Measurements from ENCODE around the gene SAYSD1. TPM values are rescaled to one million over a fixed set of nuclear protein-coding genes. Genes with fewer than 3 reads are reported as not detected.
A peak's percentile ranks its signal among the peaks of the same experiment; 100 is the strongest.

SAYSD1 gene
- total and polyA plus RNA-seq, 9 of the 15 experiments (the other 6 are each of a cell fraction or from before 2014, with no cell fraction given) = 3.5 to 19.1 (median 12.4) TPM

DNA sequence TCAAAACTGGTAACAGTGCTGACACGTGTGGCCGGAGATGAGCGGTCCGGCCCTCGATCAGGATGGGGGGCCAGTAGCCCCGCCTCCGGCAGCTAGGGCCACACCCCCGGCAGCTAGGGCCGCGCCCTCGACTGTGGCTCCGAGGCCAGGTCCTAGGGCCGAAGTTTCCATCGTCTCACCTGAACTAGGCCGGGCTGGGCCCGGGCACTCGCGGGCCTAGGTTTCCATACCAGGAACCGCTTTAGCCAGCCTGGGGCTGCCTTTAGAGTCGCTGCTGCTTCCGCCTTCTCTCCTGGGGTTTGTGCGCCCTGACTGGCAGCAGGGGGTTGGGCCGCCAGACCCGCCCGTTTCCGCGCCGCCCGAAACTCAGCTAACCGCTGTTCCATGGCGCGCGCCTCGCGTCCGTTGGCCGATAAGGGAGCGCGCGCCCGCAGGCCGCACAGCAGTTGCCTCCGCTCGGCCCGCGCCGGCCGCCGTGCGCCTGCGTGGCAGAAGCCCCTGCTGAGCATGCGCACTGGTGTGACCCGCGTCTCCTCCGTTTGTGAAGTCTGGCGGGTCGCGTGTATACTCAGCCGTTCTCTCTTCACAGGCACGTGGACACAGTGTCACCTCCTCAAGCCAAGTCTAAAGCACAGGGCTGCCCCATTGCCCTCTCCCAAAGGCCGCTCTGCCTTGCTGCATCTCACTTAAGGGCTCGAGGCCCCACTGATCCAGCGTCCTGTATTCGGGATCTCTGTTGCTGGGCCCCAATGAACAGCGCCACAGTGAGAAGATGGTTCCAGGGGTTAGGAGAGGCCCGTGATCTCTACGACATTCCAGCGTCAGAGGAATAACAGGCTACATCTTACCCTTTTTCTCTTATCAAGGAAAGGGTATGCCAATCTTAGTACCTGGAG is at the start of gene SAYSD1 (continued):
- TF ChIP-seq, protein P1, sequence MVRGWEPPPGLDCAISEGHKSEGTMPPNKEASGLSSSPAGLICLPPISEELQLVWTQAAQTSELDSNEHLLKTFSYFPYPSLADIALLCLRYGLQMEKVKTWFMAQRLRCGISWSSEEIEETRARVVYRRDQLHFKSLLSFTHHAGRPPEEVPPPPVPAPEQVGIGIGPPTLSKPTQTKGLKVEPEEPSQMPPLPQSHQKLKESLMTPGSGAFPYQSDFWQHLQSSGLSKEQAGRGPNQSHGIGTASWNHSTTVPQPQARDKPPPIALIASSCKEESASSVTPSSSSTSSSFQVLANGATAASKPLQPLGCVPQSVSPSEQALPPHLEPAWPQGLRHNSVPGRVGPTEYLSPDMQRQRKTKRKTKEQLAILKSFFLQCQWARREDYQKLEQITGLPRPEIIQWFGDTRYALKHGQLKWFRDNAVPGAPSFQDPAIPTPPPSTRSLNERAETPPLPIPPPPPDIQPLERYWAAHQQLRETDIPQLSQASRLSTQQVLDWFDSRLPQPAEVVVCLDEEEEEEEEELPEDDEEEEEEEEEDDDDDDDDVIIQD (CRISPR knock-in tag; IDR thresholded peaks at IDR 0.05) = no peak
- TF ChIP-seq CHD4 (IDR thresholded peaks at IDR 0.05; ENCODE audit: insufficient read depth, insufficient replicate concordance, low read depth, low read length, poor library complexity, severe bottlenecking) (no peak), WHSC1 (IDR thresholded peaks at IDR 0.05; ENCODE audit: low read length) (no peak), GATAD2B (IDR thresholded peaks at IDR 0.05; ENCODE audit: borderline replicate concordance) (peak; percentile 57; the same call in 1 of the 2 replicates), HIVEP1 (CRISPR knock-in tag; IDR thresholded peaks at IDR 0.05) (no peak), SMAD3 (CRISPR knock-in tag; conservative IDR thresholded peaks at IDR 0.05) (0 out of 2 replicates have a peak, but pooled peaks have one; percentile 74), FOXA3 (CRISPR knock-in tag; conservative IDR thresholded peaks at IDR 0.05 in 1 of 2, IDR thresholded peaks at IDR 0.05 in 1 of 2) (peak; percentile 16 to 49; a peak in 3 of 4 replicates), ZNF384 (IDR thresholded peaks at IDR 0.05; ENCODE audit: low read depth, low read length) (no peak), DACH1 (IDR thresholded peaks at IDR 0.05; ENCODE audit: partially characterized antibody) (no peak), TAL1 (IDR thresholded peaks at IDR 0.05) (no peak), SMARCC2 (IDR thresholded peaks at IDR 0.05; ENCODE audit: low read depth) (no peak), NR4A1 (CRISPR knock-in tag; IDR thresholded peaks at IDR 0.05) (no peak), NR4A1 (tag; IDR thresholded peaks at IDR 0.05) (peak; percentile 52; the same call in 1 of the 2 replicates), DIDO1 (tag; IDR thresholded peaks at IDR 0.05; ENCODE audit: low read depth) (peak; percentile 47; the same call in 1 of the 2 replicates), ZNF124 (CRISPR knock-in tag; IDR thresholded peaks at IDR 0.05) (no peak), ARID2 (IDR thresholded peaks at IDR 0.05) (no peak), ZNF436 (CRISPR knock-in tag; IDR thresholded peaks at IDR 0.05) (no peak)
- TF ChIP-seq, protein P2, sequence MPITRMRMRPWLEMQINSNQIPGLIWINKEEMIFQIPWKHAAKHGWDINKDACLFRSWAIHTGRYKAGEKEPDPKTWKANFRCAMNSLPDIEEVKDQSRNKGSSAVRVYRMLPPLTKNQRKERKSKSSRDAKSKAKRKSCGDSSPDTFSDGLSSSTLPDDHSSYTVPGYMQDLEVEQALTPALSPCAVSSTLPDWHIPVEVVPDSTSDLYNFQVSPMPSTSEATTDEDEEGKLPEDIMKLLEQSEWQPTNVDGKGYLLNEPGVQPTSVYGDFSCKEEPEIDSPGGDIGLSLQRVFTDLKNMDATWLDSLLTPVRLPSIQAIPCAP (CRISPR knock-in tag; IDR thresholded peaks at IDR 0.05; ENCODE audit: borderline replicate concordance) = 0 out of 2 replicates have a peak, but pooled peaks have one; percentile 60
- TF ChIP-seq, protein P3, sequence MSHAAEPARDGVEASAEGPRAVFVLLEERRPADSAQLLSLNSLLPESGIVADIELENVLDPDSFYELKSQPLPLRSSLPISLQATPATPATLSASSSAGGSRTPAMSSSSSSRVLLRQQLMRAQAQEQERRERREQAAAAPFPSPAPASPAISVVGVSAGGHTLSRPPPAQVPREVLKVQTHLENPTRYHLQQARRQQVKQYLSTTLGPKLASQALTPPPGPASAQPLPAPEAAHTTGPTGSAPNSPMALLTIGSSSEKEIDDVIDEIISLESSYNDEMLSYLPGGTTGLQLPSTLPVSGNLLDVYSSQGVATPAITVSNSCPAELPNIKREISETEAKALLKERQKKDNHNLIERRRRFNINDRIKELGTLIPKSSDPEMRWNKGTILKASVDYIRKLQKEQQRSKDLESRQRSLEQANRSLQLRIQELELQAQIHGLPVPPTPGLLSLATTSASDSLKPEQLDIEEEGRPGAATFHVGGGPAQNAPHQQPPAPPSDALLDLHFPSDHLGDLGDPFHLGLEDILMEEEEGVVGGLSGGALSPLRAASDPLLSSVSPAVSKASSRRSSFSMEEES (CRISPR knock-in tag; IDR thresholded peaks at IDR 0.05) = no peak
- TF ChIP-seq, protein P4, sequence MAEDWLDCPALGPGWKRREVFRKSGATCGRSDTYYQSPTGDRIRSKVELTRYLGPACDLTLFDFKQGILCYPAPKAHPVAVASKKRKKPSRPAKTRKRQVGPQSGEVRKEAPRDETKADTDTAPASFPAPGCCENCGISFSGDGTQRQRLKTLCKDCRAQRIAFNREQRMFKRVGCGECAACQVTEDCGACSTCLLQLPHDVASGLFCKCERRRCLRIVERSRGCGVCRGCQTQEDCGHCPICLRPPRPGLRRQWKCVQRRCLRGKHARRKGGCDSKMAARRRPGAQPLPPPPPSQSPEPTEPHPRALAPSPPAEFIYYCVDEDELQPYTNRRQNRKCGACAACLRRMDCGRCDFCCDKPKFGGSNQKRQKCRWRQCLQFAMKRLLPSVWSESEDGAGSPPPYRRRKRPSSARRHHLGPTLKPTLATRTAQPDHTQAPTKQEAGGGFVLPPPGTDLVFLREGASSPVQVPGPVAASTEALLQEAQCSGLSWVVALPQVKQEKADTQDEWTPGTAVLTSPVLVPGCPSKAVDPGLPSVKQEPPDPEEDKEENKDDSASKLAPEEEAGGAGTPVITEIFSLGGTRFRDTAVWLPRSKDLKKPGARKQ (CRISPR knock-in tag; IDR thresholded peaks at IDR 0.05) = peak; percentile 63; the same call in 1 of the 2 replicates
- TF ChIP-seq, protein P5, sequence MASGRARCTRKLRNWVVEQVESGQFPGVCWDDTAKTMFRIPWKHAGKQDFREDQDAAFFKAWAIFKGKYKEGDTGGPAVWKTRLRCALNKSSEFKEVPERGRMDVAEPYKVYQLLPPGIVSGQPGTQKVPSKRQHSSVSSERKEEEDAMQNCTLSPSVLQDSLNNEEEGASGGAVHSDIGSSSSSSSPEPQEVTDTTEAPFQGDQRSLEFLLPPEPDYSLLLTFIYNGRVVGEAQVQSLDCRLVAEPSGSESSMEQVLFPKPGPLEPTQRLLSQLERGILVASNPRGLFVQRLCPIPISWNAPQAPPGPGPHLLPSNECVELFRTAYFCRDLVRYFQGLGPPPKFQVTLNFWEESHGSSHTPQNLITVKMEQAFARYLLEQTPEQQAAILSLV (tag; IDR thresholded peaks at IDR 0.05) = no peak
